SH-SY5Y (cell line): ENCODE results near the gene ZG16B.

Experiments
- GATA2 ChIP-seq: IDR thresholded peaks from 2 replicates; pipeline ENCODE4 v1.6.1; 2011; ENCODE audit warnings: mild to moderate bottlenecking, low read depth, low read length
- GATA3 ChIP-seq: IDR thresholded peaks from 2 replicates; pipeline ENCODE4 v1.6.1; 2011; ENCODE audit warnings: low read depth, mild to moderate bottlenecking, low read length, moderate library complexity

The ZG16B gene

GRCh38 chr16:2827374-2827791, 2.7 kb upstream of the ZG16B start:
- TF ChIP-seq GATA2, result no peak
- no peak for TF ChIP-seq GATA3

DNA sequence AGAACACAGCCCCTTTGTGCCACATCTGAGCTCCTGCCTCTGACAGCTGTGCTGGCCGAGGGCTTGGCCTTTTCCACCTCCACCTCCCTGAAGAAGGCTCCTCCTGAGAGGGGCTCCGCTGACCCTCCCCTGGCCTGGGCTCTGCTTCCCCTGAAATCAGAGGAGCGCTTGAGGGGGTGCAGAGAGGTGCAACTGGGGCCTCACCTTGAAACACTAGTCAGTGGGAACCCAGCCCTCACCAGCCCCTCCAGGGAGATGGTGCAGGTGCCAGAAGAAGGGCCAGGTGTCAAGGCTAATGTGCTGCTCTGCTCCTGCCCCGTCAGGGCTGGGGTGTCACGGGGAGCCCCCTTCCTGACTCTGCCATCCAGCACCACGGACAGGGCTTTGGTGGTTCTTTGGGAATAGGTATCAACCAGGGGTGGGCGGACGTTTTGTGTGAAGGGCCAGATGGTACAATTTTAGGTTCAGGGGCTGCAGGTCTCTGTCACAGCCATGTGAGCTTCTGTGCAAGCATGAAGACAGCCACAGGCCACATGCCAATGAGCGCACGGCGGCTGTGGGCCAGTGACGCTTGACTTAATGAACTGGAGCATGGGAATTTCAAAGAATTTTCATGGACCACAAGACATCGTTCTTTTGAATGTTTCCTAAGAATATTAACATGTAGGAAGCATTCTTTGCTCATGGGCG, 2.1 kb upstream of the ZG16B start:
- TF ChIP-seq GATA3, result no peak
- TF ChIP-seq GATA2, result no peak

DNA sequence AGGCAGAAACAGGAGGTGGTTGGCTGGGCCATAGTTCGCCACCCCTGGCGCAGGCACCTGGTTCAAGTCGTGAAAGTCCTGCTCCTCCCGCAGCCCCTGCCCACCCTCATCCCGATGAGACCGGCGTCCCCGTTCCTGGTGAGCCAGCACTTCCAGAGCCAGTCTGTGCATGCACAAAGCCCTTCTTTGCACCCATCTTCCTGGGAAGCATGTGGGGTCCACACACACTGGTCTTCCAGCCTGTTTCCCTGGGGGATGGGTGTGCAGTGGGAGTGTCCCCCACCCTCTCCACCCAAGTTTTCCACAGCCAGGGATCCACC, 1.6 kb upstream of the ZG16B start:
- TF ChIP-seq GATA2 (no peak), GATA3 (no peak)

GRCh38 chr16:2828876-2829430, 1.1 kb upstream of the ZG16B start:
- no peak for TF ChIP-seq GATA3
- peak; percentile 6; the same call in 1 of the 2 replicates for TF ChIP-seq GATA2

GRCh38 chr16:2830355-2830695, 222 bp downstream of the ZG16B start:
- TF ChIP-seq GATA3, result no peak
- TF ChIP-seq GATA2, result no peak

GRCh38 chr16:2831203-2831602, 1.1 kb downstream of the ZG16B start:
- TF ChIP-seq GATA2 (no peak), GATA3 (no peak)

GRCh38 chr16:2833776-2834175, 3.7 kb downstream of the ZG16B start:
- no peak for TF ChIP-seq GATA3
- no peak for TF ChIP-seq GATA2

- no peak for TF ChIP-seq GATA2
- no peak for TF ChIP-seq GATA3
Measured at GRCh38 chr16:2834968-2835367, 4.9 kb downstream of the ZG16B start.

DNA sequence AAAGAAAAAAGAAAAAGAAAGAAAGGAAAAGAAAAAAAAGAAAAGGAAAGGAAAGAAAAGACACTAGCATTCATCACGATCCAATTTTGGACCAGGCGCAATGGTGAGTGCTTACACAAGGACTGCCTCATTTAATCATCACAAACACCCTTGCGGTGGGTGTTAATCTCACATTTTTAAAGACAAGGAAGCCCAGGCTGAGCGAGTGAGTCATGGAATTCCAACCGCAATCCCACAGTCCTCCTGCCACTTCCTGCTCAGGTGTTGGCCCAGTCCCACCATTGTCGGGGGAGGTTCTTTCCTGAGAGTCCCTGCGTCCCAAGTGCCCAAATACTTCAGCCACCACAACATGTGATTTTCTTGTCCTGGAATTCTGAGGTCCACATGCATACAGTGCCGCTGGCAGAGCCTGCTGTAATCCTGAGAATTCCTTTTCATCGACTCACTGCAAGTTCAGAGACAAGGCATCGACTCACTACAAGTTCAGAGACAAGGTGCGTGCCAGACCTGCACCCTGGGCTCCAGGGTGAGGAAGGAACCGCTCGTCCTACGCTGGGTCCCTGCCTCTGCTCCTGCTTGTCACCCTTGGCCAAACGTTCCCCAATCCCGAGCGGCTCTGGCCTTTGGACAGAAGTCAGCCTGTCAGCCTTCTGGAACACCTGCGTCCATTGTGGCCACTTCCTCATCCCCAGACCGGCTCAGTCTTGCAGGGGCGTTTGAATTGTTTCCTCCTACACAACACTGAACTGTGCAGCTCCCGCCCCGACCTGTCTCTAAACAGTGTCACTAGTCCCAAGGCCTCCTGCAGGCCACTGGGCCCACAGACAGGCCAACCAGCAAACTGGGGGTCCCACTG, 5.8 kb downstream of the ZG16B start:
- TF ChIP-seq GATA2 (no peak), GATA3 (no peak)

DNA sequence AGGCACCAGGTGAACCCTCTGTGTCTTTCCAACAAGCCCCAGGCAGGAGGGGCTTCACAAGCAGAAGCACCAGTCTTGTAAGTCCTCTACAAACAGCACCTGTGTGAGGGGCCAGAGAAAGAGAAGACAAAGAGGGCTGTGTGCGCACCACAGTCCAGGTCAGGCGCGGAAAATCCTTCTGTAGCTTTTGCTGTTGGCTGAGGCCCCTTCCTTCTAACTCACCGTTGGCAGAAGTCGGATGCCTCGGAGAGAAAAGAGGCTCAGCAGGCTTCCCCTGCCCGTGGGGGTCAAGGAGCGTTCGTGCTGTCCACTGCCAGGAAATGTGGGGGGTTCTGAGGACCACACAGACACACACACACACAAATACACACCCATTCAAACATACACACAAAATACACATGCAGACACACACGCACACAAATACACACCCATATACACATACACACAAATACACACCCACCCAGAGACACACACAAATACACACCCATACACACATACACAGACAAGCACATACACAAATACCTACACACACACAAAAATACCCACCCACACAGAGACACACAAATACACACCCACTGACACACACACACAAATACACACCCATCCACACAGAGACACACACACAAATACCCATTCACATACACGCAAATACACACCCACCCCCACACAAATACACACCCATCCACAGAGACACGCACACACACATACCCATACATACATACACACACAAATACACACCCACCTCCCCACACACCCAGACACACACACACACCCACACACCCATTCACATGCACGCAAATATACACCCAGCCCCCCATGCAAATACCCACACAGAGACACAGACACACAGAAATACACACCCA, 6.8 kb downstream of the ZG16B start:
- no peak for TF ChIP-seq GATA3
- no peak for TF ChIP-seq GATA2

DNA sequence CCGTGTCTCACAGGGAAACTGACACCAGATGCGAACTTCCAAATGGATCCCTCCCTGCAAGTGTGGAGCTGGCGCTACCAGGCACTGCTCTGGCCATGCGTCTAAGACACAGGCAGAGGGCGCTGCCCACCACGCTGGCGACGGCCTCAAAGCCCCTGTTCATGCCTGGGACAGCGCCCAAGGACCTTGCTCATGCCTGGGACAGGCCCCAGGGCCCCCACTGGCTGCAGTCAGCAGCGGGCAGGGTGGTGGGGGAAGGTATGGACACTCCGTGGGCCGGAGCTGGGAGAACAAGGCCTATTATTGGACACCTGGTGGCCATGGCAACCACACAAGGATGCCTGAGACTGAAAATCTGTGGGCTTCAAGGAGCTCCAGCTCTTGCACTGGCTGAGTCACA, 8.8 kb downstream of the ZG16B start:
- no peak for TF ChIP-seq GATA3
- TF ChIP-seq GATA2, result no peak

- TF ChIP-seq GATA2, result no peak
- TF ChIP-seq GATA3, result no peak
Measured at GRCh38 chr16:2839650-2840450, 9.7 kb downstream of the ZG16B start.

DNA sequence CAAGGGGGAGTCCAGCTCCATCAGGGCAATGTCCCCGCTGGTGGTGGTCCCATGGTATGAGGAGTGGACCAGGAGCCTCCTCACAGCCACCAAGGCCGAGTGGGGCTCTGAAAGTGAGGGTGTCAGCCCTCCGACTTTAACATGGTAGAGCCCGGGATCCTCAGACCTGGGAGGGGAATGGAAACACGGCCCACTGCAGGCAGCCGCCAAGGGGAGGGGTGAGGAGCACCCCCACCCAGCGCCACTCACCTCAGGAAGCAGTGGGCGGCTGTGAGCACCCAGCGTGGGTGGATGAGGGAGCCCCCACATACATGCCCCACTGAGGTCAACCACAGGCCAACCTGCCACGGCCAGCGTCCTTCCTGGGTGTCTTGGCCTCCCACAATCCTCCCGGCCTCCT, 10.8 kb downstream of the ZG16B start:
- TF ChIP-seq GATA2 (no peak), GATA3 (no peak)
